ENCODE measurements around the gene SLIT3. TPM values are rescaled to one million over a fixed set of nuclear protein-coding genes. Genes with fewer than 3 reads are reported as not detected.

Gene SLIT3
- total and polyA plus RNA-seq, 4 donors, result 4.6 to 48.5 (median 19.8) TPM

DNA sequence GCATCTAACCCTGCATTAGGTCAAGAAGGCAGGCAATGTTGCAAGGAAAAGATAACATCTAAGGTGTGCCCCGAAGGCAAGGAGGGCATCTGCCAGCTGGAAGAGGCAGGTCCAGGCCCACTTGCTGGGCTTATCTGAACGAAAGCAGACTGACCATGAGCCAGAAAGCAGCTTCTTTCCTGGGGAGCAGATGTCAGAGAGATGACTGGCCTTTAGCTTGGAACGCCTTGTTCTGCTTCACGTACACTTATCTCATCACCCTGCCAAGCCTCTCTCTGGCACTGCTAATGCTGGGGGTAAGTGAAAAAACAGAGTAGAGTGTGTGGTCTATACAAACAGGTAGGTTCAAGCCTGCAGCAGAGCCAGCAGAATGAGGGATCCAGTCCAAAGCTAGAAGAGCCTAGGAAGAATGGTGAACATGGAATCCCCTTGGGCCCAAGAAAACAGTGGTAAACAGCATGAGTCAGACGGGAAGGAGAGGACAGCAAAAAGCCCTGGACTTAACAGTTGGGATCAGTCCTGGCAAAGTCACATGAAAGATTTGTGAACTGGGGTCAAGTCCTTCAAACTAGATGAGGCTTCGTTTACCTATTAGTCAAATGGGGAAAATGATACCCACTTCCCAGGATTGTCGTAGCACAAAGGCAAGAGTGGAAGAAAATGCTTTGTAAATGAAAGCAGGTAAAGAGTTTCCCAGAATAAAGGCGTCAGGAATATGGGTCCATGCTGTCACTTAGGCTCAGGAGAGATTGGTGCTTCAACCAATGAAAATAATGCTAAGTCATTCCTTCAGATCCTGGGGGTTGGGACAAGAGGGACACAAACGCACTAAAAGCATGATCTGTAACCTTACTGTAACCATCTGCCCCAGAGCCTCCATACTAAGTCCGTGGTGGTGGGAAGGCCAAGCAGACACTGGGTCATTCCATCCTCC is 200.9 kb downstream of the SLIT3 start:
- Histone ChIP-seq H3K27ac (ENCODE audit: low read depth in 1 of 2, low read length in 1 of 2) (no peak overlapping the region), H3K9ac (ENCODE audit: insufficient read depth in 1 of 2, low read length in 2 of 2) (no peak overlapping the region), H3K4me3 (no peak overlapping the region), H3K36me3 (ENCODE audit: control insufficient read depth in 4 of 4, insufficient read depth in 4 of 4, low read length in 4 of 4) (no peaks in the 10 kb centered on the region), H3K9me3 (ENCODE audit: control insufficient read depth in 4 of 4, insufficient read depth in 3 of 4, low read length in 3 of 4) (no peaks in the 10 kb centered on the region), H3K4me1 (ENCODE audit: control insufficient read depth in 5 of 5, insufficient read depth in 5 of 5, low read length in 5 of 5) (peaks cover 0 to 2% (median 0%) of the 10 kb centered on the region in 5 donors), H3K27me3 (ENCODE audit: control insufficient read depth in 3 of 3, insufficient read depth in 3 of 3, low read length in 2 of 3) (no peaks in the 10 kb centered on the region)
- no peak for ATAC-seq (ENCODE audit: insufficient read depth, low FRiP score)
- DNase-seq, result no peak
- TF ChIP-seq, protein P1, sequence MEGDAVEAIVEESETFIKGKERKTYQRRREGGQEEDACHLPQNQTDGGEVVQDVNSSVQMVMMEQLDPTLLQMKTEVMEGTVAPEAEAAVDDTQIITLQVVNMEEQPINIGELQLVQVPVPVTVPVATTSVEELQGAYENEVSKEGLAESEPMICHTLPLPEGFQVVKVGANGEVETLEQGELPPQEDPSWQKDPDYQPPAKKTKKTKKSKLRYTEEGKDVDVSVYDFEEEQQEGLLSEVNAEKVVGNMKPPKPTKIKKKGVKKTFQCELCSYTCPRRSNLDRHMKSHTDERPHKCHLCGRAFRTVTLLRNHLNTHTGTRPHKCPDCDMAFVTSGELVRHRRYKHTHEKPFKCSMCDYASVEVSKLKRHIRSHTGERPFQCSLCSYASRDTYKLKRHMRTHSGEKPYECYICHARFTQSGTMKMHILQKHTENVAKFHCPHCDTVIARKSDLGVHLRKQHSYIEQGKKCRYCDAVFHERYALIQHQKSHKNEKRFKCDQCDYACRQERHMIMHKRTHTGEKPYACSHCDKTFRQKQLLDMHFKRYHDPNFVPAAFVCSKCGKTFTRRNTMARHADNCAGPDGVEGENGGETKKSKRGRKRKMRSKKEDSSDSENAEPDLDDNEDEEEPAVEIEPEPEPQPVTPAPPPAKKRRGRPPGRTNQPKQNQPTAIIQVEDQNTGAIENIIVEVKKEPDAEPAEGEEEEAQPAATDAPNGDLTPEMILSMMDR (IDR thresholded peaks at IDR 0.05; ENCODE audit: control extremely low read depth, extremely low read depth), result no peak
- WGBS, 2 donors, result 63 to 84% methylated on average over 10 of the region's 10 CpGs

DNA sequence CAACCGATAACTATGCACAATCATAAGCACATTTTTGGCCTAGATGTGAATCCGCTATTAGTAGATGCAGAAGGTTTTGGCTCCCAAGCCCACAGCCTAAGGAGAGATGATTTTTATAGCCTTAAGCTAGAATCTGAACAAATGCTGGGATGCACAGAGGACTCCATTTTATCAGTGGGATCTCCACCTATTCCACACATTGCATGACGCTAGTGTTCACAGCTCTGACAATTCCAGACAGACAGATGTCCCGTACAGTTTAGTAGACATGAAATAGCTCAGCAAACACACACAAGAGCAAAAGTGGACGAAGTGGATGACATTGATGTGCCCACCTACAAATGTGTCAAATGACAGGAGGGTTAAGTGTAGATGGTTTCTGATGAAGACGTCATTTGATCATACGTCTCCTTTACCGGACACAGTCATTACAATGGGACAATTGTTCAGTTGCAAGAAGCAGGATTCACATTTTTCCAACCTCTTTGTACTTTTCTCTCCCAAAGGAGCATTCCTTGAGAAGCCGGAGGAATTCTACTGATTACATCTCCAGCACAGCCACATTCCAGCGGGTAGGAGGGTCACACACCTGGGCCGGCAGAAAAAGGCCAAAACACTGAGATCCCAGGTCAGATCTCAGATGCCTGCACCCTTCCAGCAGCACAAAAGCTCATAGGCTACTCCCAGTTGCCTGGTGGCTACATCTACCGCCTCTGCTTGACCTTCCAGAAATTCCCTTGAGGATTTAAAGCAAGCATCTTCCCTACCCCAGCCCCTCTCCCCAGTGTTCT is 202.4 kb downstream of the SLIT3 start:
- H3K4me1 ChIP-seq (ENCODE audit: control insufficient read depth in 5 of 5, insufficient read depth in 5 of 5, low read length in 5 of 5), result peaks cover 0 to 2% (median 0%) of the 10 kb centered on the region in 5 donors
- no peaks in the 10 kb centered on the region for H3K27me3 ChIP-seq (ENCODE audit: control insufficient read depth in 3 of 3, insufficient read depth in 3 of 3, low read length in 2 of 3)
- H3K9me3 ChIP-seq (ENCODE audit: control insufficient read depth in 4 of 4, insufficient read depth in 3 of 4, low read length in 3 of 4), result no peaks in the 10 kb centered on the region
- H3K36me3 ChIP-seq (ENCODE audit: control insufficient read depth in 4 of 4, insufficient read depth in 4 of 4, low read length in 4 of 4), result no peaks in the 10 kb centered on the region
- TF ChIP-seq, protein P1 (IDR thresholded peaks at IDR 0.05; ENCODE audit: control extremely low read depth, extremely low read depth), result no peak
- no peak overlapping the region for H3K9ac ChIP-seq (ENCODE audit: insufficient read depth in 1 of 2, low read length in 2 of 2)
- no peak for DNase-seq
- no peak overlapping the region for H3K4me3 ChIP-seq
- 88 to 89% methylated on average over 12 of the region's 12 CpGs for WGBS, 2 donors
- H3K27ac ChIP-seq (ENCODE audit: low read depth in 1 of 2, low read length in 1 of 2), result no peak overlapping the region
- no peak for ATAC-seq (ENCODE audit: insufficient read depth, low FRiP score)

DNA sequence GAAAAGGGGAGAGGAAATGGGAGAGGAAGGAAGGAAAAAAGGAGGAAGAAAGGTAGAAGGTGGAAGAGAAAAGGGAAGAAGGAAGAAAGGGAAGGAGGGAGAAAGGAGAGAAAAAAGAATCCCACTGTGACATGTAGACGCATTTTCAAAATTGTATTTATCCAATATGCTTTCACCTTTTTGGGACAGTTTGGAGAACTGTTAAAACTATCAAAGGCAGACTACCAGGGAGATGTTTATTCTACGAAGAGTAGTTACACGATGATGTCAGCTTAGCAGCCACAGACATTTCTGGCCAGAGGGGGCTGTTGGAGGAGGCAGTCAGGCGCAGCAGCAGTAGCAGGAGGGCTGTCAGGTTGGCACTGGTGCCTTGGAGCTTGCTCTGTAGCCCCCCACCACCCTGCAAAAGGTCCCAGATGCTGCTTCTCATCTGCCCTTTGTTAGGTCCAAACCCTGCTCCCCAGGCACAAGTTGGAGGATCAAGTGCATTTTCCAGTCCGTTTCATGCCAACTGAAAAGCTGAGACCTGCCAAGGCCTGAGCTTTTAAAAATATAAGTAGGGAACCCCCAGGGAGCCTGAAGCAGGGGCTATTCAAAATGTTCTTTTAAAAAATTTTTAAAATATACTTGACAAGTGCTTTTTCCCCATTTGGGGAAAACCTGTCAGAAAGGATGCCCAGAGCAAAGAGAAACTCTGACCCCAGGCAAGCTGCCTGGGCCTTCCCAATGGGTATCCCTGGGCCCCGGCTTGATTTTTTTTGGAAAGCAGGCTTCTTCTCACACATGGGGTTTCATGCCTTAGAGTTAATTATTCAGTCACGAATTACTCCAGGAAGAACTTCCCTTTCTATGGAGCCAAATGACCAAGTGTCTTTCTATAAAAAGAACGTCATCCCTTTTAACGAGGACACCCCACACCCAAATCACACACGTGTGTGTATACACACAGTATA is 203.3 kb downstream of the SLIT3 start:
- Histone ChIP-seq H3K27ac (ENCODE audit: low read depth in 1 of 2, low read length in 1 of 2) (no peak overlapping the region), H3K9me3 (ENCODE audit: control insufficient read depth in 4 of 4, insufficient read depth in 3 of 4, low read length in 3 of 4) (no peaks in the 10 kb centered on the region), H3K27me3 (ENCODE audit: control insufficient read depth in 3 of 3, insufficient read depth in 3 of 3, low read length in 2 of 3) (no peaks in the 10 kb centered on the region), H3K9ac (ENCODE audit: insufficient read depth in 1 of 2, low read length in 2 of 2) (no peak overlapping the region), H3K36me3 (ENCODE audit: control insufficient read depth in 4 of 4, insufficient read depth in 4 of 4, low read length in 4 of 4) (no peaks in the 10 kb centered on the region), H3K4me3 (no peak overlapping the region), H3K4me1 (ENCODE audit: control insufficient read depth in 5 of 5, insufficient read depth in 5 of 5, low read length in 5 of 5) (peaks cover 0 to 2% (median 0%) of the 10 kb centered on the region in 5 donors)
- ATAC-seq (ENCODE audit: insufficient read depth, low FRiP score) (no peak), DNase-seq (peak; percentile 23 to 45 (median 33))
- WGBS, 2 donors, result 67 to 78% methylated on average over 10 of the region's 10 CpGs
- TF ChIP-seq, protein P1 (IDR thresholded peaks at IDR 0.05; ENCODE audit: control extremely low read depth, extremely low read depth), result no peak
